Karpas-422 (cell line): Measurements from ENCODE around the gene PRDX2. TPM values are rescaled to one million over a fixed set of nuclear protein-coding genes. Genes with fewer than 3 reads are reported as not detected.

Source experiments
- DNase-seq: peaks from one replicate; pipeline ENCODE4 v3.0.0-alpha.2; 2015
- H2AFZ ChIP-seq: fragments of 200-600 bp; sonication (generic); 2 replicates; pipeline ENCODE4 v1.6.1; 2014; ENCODE audit warnings: antibody characterized with exemption, low read length, mixed read lengths
- H3K27ac ChIP-seq: fragments of 200-600 bp; sonication (generic); 2 replicates; pipeline ENCODE4 v1.5.1; 2014; ENCODE audit warnings: mild to moderate bottlenecking, low read length, moderate library complexity
- H3K27me3 ChIP-seq: fragments of 200-600 bp; sonication (generic); 2 replicates; pipeline ENCODE4 v1.6.1; 2014; ENCODE audit warnings: low read length, mixed read lengths
- H3K36me3 ChIP-seq: fragments of 200-600 bp; sonication (generic); 2 replicates; pipeline ENCODE4 v1.6.1; 2014; ENCODE audit warnings: low read length, mixed read lengths; ENCODE audit not compliant: insufficient read depth
- H3K4me1 ChIP-seq: fragments of 200-600 bp; sonication (generic); 2 replicates; pipeline ENCODE4 v1.6.1; 2014; ENCODE audit warnings: mild to moderate bottlenecking, low read length, mixed read lengths
- H3K4me2 ChIP-seq: fragments of 200-600 bp; sonication (generic); 2 replicates; pipeline ENCODE4 v1.6.1; 2014; ENCODE audit warnings: low read length, low read depth, mild to moderate bottlenecking; ENCODE audit not compliant: poor library complexity, severe bottlenecking
- H3K4me3 ChIP-seq: fragments of 200-600 bp; sonication (generic); 2 replicates; pipeline ENCODE4 v1.5.1; 2014; ENCODE audit warnings: mild to moderate bottlenecking, antibody characterized with exemption, low read length, mixed read lengths
- H3K79me2 ChIP-seq: fragments of 200-600 bp; sonication (generic); 2 replicates; pipeline ENCODE4 v1.6.1; 2014; ENCODE audit warnings: mild to moderate bottlenecking, low read length, mixed read lengths
- H3K9ac ChIP-seq: fragments of 200-600 bp; sonication (generic); 2 replicates; pipeline ENCODE4 v1.6.0; 2014; ENCODE audit warnings: low read length
- H3K9me2 ChIP-seq: fragments of 200-600 bp; sonication (generic), shearing (Covaris generic); replicated peaks from 2 replicates; pipeline ENCODE4 v1.6.0; 2014; ENCODE audit warnings: mild to moderate bottlenecking, low read length, moderate library complexity; ENCODE audit not compliant: insufficient read depth
- H3K9me3 ChIP-seq: fragments of 300-700, 200-600 bp; sonication (generic); 2 replicates; pipeline ENCODE4 v1.6.1; 2014; ENCODE audit warnings: low read length, mixed read lengths
- H4K20me1 ChIP-seq: fragments of 200-600 bp; sonication (generic); 2 replicates; pipeline ENCODE4 v1.6.1; 2014; ENCODE audit warnings: mild to moderate bottlenecking, antibody characterized with exemption, low read length, low read depth; ENCODE audit not compliant: insufficient read depth
- total RNA-seq: library from RNA; depleted of rRNA; stranded (reverse); fragments of >200 nt; shearing (Covaris generic); gene quantifications from 2 replicates; pipeline ENCODE4 v1.2.3, GENCODE V29; 2014; ENCODE audit warnings: low replicate concordance

The PRDX2 gene
- total RNA-seq, 1 experiment from 2014 or later, result 372 TPM

- H3K9ac ChIP-seq, result no peak overlapping the region
- DNase-seq, result peak; percentile 59
- H3K4me1 ChIP-seq, result peaks cover 29% of the 10 kb centered on the region
- H3K27me3 ChIP-seq, result no peaks in the 10 kb centered on the region
- no peak overlapping the region for H3K4me3 ChIP-seq
- no peaks in the 10 kb centered on the region for H3K9me3 ChIP-seq
- H4K20me1 ChIP-seq, result no peaks in the 10 kb centered on the region
- no peaks in the 10 kb centered on the region for H3K79me2 ChIP-seq
- no peak overlapping the region for H3K4me2 ChIP-seq
- H2AFZ ChIP-seq, result no peak overlapping the region
- H3K27ac ChIP-seq, result no peak overlapping the region
- no peaks in the 10 kb centered on the region for H3K36me3 ChIP-seq
- H3K9me2 ChIP-seq, result no peaks in the 10 kb centered on the region
Observed at GRCh38 chr19:12773571-12773970, 28.0 kb downstream of the PRDX2 start.

GRCh38 chr19:12772323-12772722, 29.3 kb downstream of the PRDX2 start:
- no peak overlapping the region for H3K4me3 ChIP-seq
- no peaks in the 10 kb centered on the region for H3K79me2 ChIP-seq
- no peaks in the 10 kb centered on the region for H3K9me3 ChIP-seq
- H3K36me3 ChIP-seq, result no peaks in the 10 kb centered on the region
- H3K9me2 ChIP-seq, result no peaks in the 10 kb centered on the region
- H3K4me1 ChIP-seq, result peaks cover 18% of the 10 kb centered on the region
- H2AFZ ChIP-seq, result no peak overlapping the region
- H3K27ac ChIP-seq, result no peak overlapping the region
- no peaks in the 10 kb centered on the region for H4K20me1 ChIP-seq
- H3K4me2 ChIP-seq, result no peak overlapping the region
- DNase-seq, result no peak
- no peaks in the 10 kb centered on the region for H3K27me3 ChIP-seq
- no peak overlapping the region for H3K9ac ChIP-seq

- DNase-seq, result no peak
- H3K36me3 ChIP-seq, result no peaks in the 10 kb centered on the region
- no peak overlapping the region for H3K4me2 ChIP-seq
Observed at GRCh38 chr19:12770922-12771321, 30.7 kb downstream of the PRDX2 start.

GRCh38 chr19:12769689-12770088, 31.9 kb downstream of the PRDX2 start:
- Histone ChIP-seq H4K20me1 (no peaks in the 10 kb centered on the region), H3K9ac (no peak overlapping the region), H3K79me2 (no peaks in the 10 kb centered on the region), H3K4me2 (peak overlapping the region; percentile 47), H3K4me1 (peaks cover 11% of the 10 kb centered on the region), H3K36me3 (no peaks in the 10 kb centered on the region), H3K9me2 (no peaks in the 10 kb centered on the region), H3K27ac (no peak overlapping the region), H3K27me3 (no peaks in the 10 kb centered on the region), H3K9me3 (no peaks in the 10 kb centered on the region), H2AFZ (no peak overlapping the region), H3K4me3 (no peak overlapping the region)
- peak; percentile 89 for DNase-seq

More at GRCh38 chr19:12770922-12771321, 30.7 kb downstream of the PRDX2 start:
- Histone ChIP-seq H3K4me1 (peaks cover 16% of the 10 kb centered on the region), H3K9me2 (no peaks in the 10 kb centered on the region), H4K20me1 (no peaks in the 10 kb centered on the region), H2AFZ (no peak overlapping the region), H3K9me3 (no peaks in the 10 kb centered on the region), H3K4me3 (no peak overlapping the region), H3K27ac (no peak overlapping the region), H3K79me2 (no peaks in the 10 kb centered on the region), H3K9ac (no peak overlapping the region), H3K27me3 (no peaks in the 10 kb centered on the region)

- H3K9me3 ChIP-seq, result no peaks in the 10 kb centered on the region
- H3K27ac ChIP-seq, result no peak overlapping the region
- peaks cover 9% of the 10 kb centered on the region for H3K4me1 ChIP-seq
- H3K9ac ChIP-seq, result no peak overlapping the region
- H4K20me1 ChIP-seq, result no peaks in the 10 kb centered on the region
- peaks cover 5% of the 10 kb centered on the region; the same call in 1 of the 2 replicates for H3K36me3 ChIP-seq
- H3K27me3 ChIP-seq, result no peaks in the 10 kb centered on the region
- no peak overlapping the region for H3K4me3 ChIP-seq
- no peaks in the 10 kb centered on the region for H3K9me2 ChIP-seq
- no peaks in the 10 kb centered on the region for H3K79me2 ChIP-seq
- no peak for DNase-seq
- H3K4me2 ChIP-seq, result no peak overlapping the region
- H2AFZ ChIP-seq, result no peak overlapping the region
Observed at GRCh38 chr19:12767666-12768065, 33.9 kb downstream of the PRDX2 start.

GRCh38 chr19:12767150-12767549, 34.5 kb downstream of the PRDX2 start:
- peaks cover 9% of the 10 kb centered on the region for H3K4me1 ChIP-seq
- no peaks in the 10 kb centered on the region for H4K20me1 ChIP-seq
- H3K36me3 ChIP-seq, result peaks cover 5% of the 10 kb centered on the region; the same call in 1 of the 2 replicates
- no peak overlapping the region for H3K4me2 ChIP-seq
- DNase-seq, result no peak
- no peak overlapping the region for H3K4me3 ChIP-seq
- H3K27ac ChIP-seq, result no peak overlapping the region
- H3K9ac ChIP-seq, result no peak overlapping the region
- no peaks in the 10 kb centered on the region for H3K9me2 ChIP-seq
- H3K27me3 ChIP-seq, result no peaks in the 10 kb centered on the region
- no peaks in the 10 kb centered on the region for H3K79me2 ChIP-seq
- no peak overlapping the region for H2AFZ ChIP-seq
- no peaks in the 10 kb centered on the region for H3K9me3 ChIP-seq

GRCh38 chr19:12766051-12766521, 35.5 kb downstream of the PRDX2 start:
- no peak overlapping the region for H3K4me3 ChIP-seq
- H4K20me1 ChIP-seq, result no peaks in the 10 kb centered on the region
- H3K4me1 ChIP-seq, result peaks cover 9% of the 10 kb centered on the region
- H3K4me2 ChIP-seq, result no peak overlapping the region
- no peak overlapping the region for H3K27ac ChIP-seq
- H3K79me2 ChIP-seq, result no peaks in the 10 kb centered on the region
- H3K27me3 ChIP-seq, result no peaks in the 10 kb centered on the region
- DNase-seq, result no peak
- no peak overlapping the region for H2AFZ ChIP-seq
- peaks cover 5% of the 10 kb centered on the region; the same call in 1 of the 2 replicates for H3K36me3 ChIP-seq
- H3K9ac ChIP-seq, result no peak overlapping the region
- H3K9me3 ChIP-seq, result no peaks in the 10 kb centered on the region
- no peaks in the 10 kb centered on the region for H3K9me2 ChIP-seq

GRCh38 chr19:12764698-12765097, 36.9 kb downstream of the PRDX2 start:
- peaks cover 5% of the 10 kb centered on the region; the same call in 1 of the 2 replicates for H3K36me3 ChIP-seq
- H3K9me3 ChIP-seq, result no peaks in the 10 kb centered on the region
- no peak overlapping the region for H2AFZ ChIP-seq
- no peaks in the 10 kb centered on the region for H4K20me1 ChIP-seq
- H3K4me1 ChIP-seq, result peaks cover 4% of the 10 kb centered on the region
- H3K27ac ChIP-seq, result no peak overlapping the region
- no peak for DNase-seq
- H3K79me2 ChIP-seq, result no peaks in the 10 kb centered on the region
- H3K9ac ChIP-seq, result no peak overlapping the region
- no peak overlapping the region for H3K4me2 ChIP-seq
- H3K4me3 ChIP-seq, result no peak overlapping the region
- no peaks in the 10 kb centered on the region for H3K9me2 ChIP-seq
- no peaks in the 10 kb centered on the region for H3K27me3 ChIP-seq
